SK-N-SH (cell line): Measurements from ENCODE around the gene FADD. TPM values are rescaled to one million over a fixed set of nuclear protein-coding genes. Genes with fewer than 3 reads are reported as not detected.

Source experiments
- CTCF ChIA-PET: fragments of 300-600, 350-600 bp; formaldehyde crosslinking; extraction: SDS; loops from one replicate; lab custom pipeline; 2021; lab: Yijun Ruan, JAX
- POLR2A ChIA-PET: fragments of 350-600 bp; sonication (Branson Sonifier 250); formaldehyde crosslinking; extraction: SDS; loops from one replicate; lab custom pipeline; 2020; ENCODE audit warnings: antibody characterized with exemption, inconsistent platforms; lab: Yijun Ruan, JAX
- DNase-seq: peaks from one replicate; pipeline ENCODE4 v3.0.0; 2012
- H2AFZ ChIP-seq: fragments of 200-600 bp; sonication (generic); 2 replicates; pipeline ENCODE4 v1.8.1; 2016; ENCODE audit warnings: antibody characterized with exemption, mild to moderate bottlenecking, low read depth
- H3F3A ChIP-seq: fragments of 200-600 bp; sonication (generic); replicated peaks from 2 replicates; pipeline ENCODE3; 2016; ENCODE audit warnings: antibody characterized with exemption, mild to moderate bottlenecking; ENCODE audit not compliant: insufficient read depth
- H3K27ac ChIP-seq, 2 experiments: fragments of 200-500 bp in 1 of 2; fragments of 200-600 bp in 1 of 2; sonication (Bioruptor generic) in 1 of 2; sonication (generic), shearing (Covaris generic) in 1 of 2; 2 replicates each; pipeline versions ENCODE4 v1.5.1 to v1.6.1; 2014 to 2016; ENCODE audit warnings: low read depth in 2 of 2, inconsistent platforms in 1 of 2, low read length in 1 of 2, mild to moderate bottlenecking in 1 of 2, mixed read lengths in 1 of 2
- H3K27me3 ChIP-seq: fragments of 200-600 bp; sonication (generic), shearing (Covaris generic); 2 replicates; pipeline ENCODE4 v1.6.1; 2016; ENCODE audit warnings: mixed run types; ENCODE audit not compliant: insufficient read depth
- H3K36me3 ChIP-seq, 2 experiments: fragments of 200-500 bp in 1 of 2; fragments of 200-600 bp in 1 of 2; sonication (Bioruptor generic) in 1 of 2; sonication (generic) in 1 of 2; replicated peaks in 1 of 2; 2 replicates each; pipeline versions ENCODE3 to v1.5.1; 2014 to 2016; ENCODE audit warnings: low read length in 1 of 2, mild to moderate bottlenecking in 1 of 2; ENCODE audit not compliant: insufficient read depth in 2 of 2, control insufficient read depth in 1 of 2
- H3K4me1 ChIP-seq, 2 experiments: fragments of 200-500 bp in 1 of 2; fragments of 200-600 bp in 1 of 2; sonication (Bioruptor generic) in 1 of 2; sonication (generic), shearing (Covaris generic) in 1 of 2; 2 replicates each; pipeline versions ENCODE4 v1.5.1 to v1.6.1; 2014 to 2016; ENCODE audit warnings: low read depth in 1 of 2, low read length in 1 of 2, mixed run types in 1 of 2; ENCODE audit not compliant: insufficient read depth in 2 of 2, control insufficient read depth in 1 of 2
- H3K4me2 ChIP-seq: fragments of 200-600 bp; sonication (generic), shearing (Covaris generic); 2 replicates; pipeline ENCODE4 v1.6.1; 2017; ENCODE audit warnings: mixed run types
- H3K4me3 ChIP-seq, 2 experiments: fragments of 200-500 bp in 1 of 2; fragments of 200-600 bp in 1 of 2; sonication (Bioruptor generic) in 1 of 2; sonication (generic), shearing (Covaris generic) in 1 of 2; 2 replicates each; pipeline versions ENCODE4 v1.5.1 to v1.8.1; 2014 to 2016; ENCODE audit warnings: low read depth in 2 of 2, inconsistent platforms in 1 of 2, low read length in 1 of 2, mild to moderate bottlenecking in 1 of 2, mixed read lengths in 1 of 2, moderate library complexity in 1 of 2
- H3K79me2 ChIP-seq: fragments of 200-600 bp; sonication (generic); 2 replicates; pipeline ENCODE4 v1.8.1; 2017; ENCODE audit warnings: mild to moderate bottlenecking; ENCODE audit not compliant: insufficient read depth
- H3K9ac ChIP-seq: fragments of 200-600 bp; sonication (generic); 2 replicates; pipeline ENCODE4 v1.6.1; 2017; ENCODE audit warnings: mixed run types
- H3K9me2 ChIP-seq: fragments of 200-600 bp; sonication (generic); 2 replicates; pipeline ENCODE4 v1.6.1; 2017; ENCODE audit warnings: mixed run types
- H3K9me3 ChIP-seq: fragments of 200-600 bp; sonication (generic); 2 replicates; pipeline ENCODE4 v1.6.1; 2017; ENCODE audit warnings: mixed run types, mild to moderate bottlenecking, moderate library complexity
- H4K20me1 ChIP-seq: fragments of 200-600 bp; sonication (generic); 2 replicates; pipeline ENCODE4 v1.6.1; 2017; ENCODE audit warnings: mild to moderate bottlenecking, mixed run types; ENCODE audit not compliant: insufficient read depth
- CTCF ChIP-seq: fragments of 200-600 bp; sonication (generic); IDR thresholded peaks from 2 replicates; pipeline ENCODE4 v1.6.1; 2017; ENCODE audit warnings: antibody characterized with exemption, mild to moderate bottlenecking, moderate library complexity
- ELF1 ChIP-seq: IDR thresholded peaks from 2 replicates; pipeline ENCODE4 v1.4.0; 2012
- EZH2phosphoT487 ChIP-seq: fragments of 200-600 bp; sonication (generic); IDR thresholded peaks from 2 replicates; pipeline ENCODE4 v1.6.1; 2017; ENCODE audit warnings: low read depth, mixed run types, mild to moderate bottlenecking, antibody characterized with exemption, moderate library complexity, borderline replicate concordance
- FOXM1 ChIP-seq: IDR thresholded peaks from 2 replicates; pipeline ENCODE4 v1.4.0; 2012; ENCODE audit warnings: low read depth, mild to moderate bottlenecking
- GABPA ChIP-seq: IDR thresholded peaks from 2 replicates; pipeline ENCODE4 v1.4.0; 2012; ENCODE audit warnings: low read depth, mild to moderate bottlenecking
- IRF3 ChIP-seq: fragments of 150-350 bp; IDR thresholded peaks from 2 replicates; pipeline ENCODE4 v1.6.1; 2016; ENCODE audit warnings: mild to moderate bottlenecking, low read depth, low read length
- POLR2AphosphoS5 ChIP-seq: IDR thresholded peaks from 2 replicates; pipeline ENCODE4 v1.6.1; 2012; ENCODE audit warnings: low read depth, low read length
- RAD21 ChIP-seq: IDR thresholded peaks from 2 replicates; pipeline ENCODE4 v1.6.1; 2012; ENCODE audit warnings: mild to moderate bottlenecking, low read length
- RCOR1 ChIP-seq: fragments of 150-350 bp; IDR thresholded peaks from 2 replicates; pipeline ENCODE4 v1.6.1; 2017; ENCODE audit warnings: antibody characterized with exemption, low read length
- REST ChIP-seq: IDR thresholded peaks from 2 replicates; pipeline ENCODE4 v1.6.1; 2012; ENCODE audit warnings: mild to moderate bottlenecking, low read depth, low read length, moderate library complexity
- RXRA ChIP-seq: IDR thresholded peaks from 2 replicates; pipeline ENCODE4 v1.4.0; 2012; ENCODE audit warnings: low read depth, mild to moderate bottlenecking, borderline replicate concordance
- SMC3 ChIP-seq: IDR thresholded peaks from 2 replicates; pipeline ENCODE4 v1.6.1; 2012; ENCODE audit warnings: low read depth, low read length, improper control_type of control experiment
- TEAD4 ChIP-seq: IDR thresholded peaks from 2 replicates; pipeline ENCODE4 v1.4.0; 2012; ENCODE audit warnings: mild to moderate bottlenecking, borderline replicate concordance; ENCODE audit not compliant: insufficient read depth
- USF1 ChIP-seq: IDR thresholded peaks from 2 replicates; pipeline ENCODE4 v1.4.0; 2012; ENCODE audit warnings: low read depth, borderline replicate concordance
- WGBS: methylation state at CpG from one replicate; pipeline ENCODE4 v1.1.6; 2017; ENCODE audit warnings: low lambda C conversion rate; 5-methylcytosine and 5-hydroxymethylcytosine counted together
- polyA plus RNA-seq, 3 experiments: library from polyadenylated mRNA; depleted of rRNA; stranded (reverse); fragments of >200 nt; gene quantifications; 2 replicates each; pipeline ENCODE4 v1.2.3, GENCODE V29; 2012

Gene FADD
- polyA plus RNA-seq, 1 of the 3 experiments (the other 2 are of a cell fraction), result 23.8 TPM

GRCh38 chr11:70191495-70192140 is 11.5 kb upstream of the FADD start:
- Histone ChIP-seq H2AFZ (no peak overlapping the region), H3K79me2 (no peaks in the 10 kb centered on the region), H3K9me3 (no peaks in the 10 kb centered on the region), H4K20me1 (no peaks in the 10 kb centered on the region)
- TF ChIP-seq RCOR1 (no peak), FOXM1 (no peak), CTCF (peak; percentile 70), REST (no peak), RXRA (no peak), IRF3 (no peak), GABPA (no peak), POLR2AphosphoS5 (no peak), USF1 (no peak), EZH2phosphoT487 (no peak), TEAD4 (no peak), RAD21 (peak; percentile 92), ELF1 (no peak), SMC3 (peak; percentile 85)
- TF ChIP-seq, all 33 proteins: peak for 3
- no peak overlapping the region for H3K4me2 ChIP-seq
- H3K9me2 ChIP-seq, result no peaks in the 10 kb centered on the region
- H3K27me3 ChIP-seq, result peaks cover 14% of the 10 kb centered on the region
- CTCF ChIA-PET, result interaction anchor here (0.5 to 2.9 kb wide), 54 partner anchors 8 to 580 kb away, joined by 3 to 70 read pairs (median 4); partner anchors contain the start of gene LTO1
- no peak overlapping the region for H3K27ac ChIP-seq
- no peaks in the 10 kb centered on the region for H3K4me1 ChIP-seq
- no peaks in the 10 kb centered on the region for H3F3A ChIP-seq
- H3K4me3 ChIP-seq, result no peak overlapping the region; a peak in 1 of 4 replicates
- WGBS, result 23% methylated on average over 18 of the region's 22 CpGs
- no peak overlapping the region for H3K9ac ChIP-seq
- H3K36me3 ChIP-seq, result no peaks in the 10 kb centered on the region
- POLR2A ChIA-PET, result no interaction called here
- DNase-seq, result peak; percentile 88
